Activated CD4-positive, alpha-beta T cell treated with anti-CD3 and anti-CD28 coated beads, Interleukin-2, Interleukin-4, amounts not matched to agents 100 ng/mL and 50 ng/mL, durations not matched to agents 16 hours and 8 hours (primary cell): ENCODE results near the gene ISCU.
A peak's percentile ranks its signal among the peaks of the same experiment; 100 is the strongest.

Experiments
- DNase-seq: peaks from one replicate; pipeline ENCODE4 v3.0.0-alpha.2; 2020; ENCODE audit warnings: low spot score

Gene ISCU

GRCh38 chr12:108562348-108563135, at the start of gene ISCU:
ISCU (plus strand) TSS chr12:108562596; CDS start chr12:108562623, 27 bp downstream.
- peak; percentile 99 for DNase-seq

GRCh38 chr12:108514468-108514972, 47.9 kb upstream of the ISCU start:
- no peak for DNase-seq

DNA sequence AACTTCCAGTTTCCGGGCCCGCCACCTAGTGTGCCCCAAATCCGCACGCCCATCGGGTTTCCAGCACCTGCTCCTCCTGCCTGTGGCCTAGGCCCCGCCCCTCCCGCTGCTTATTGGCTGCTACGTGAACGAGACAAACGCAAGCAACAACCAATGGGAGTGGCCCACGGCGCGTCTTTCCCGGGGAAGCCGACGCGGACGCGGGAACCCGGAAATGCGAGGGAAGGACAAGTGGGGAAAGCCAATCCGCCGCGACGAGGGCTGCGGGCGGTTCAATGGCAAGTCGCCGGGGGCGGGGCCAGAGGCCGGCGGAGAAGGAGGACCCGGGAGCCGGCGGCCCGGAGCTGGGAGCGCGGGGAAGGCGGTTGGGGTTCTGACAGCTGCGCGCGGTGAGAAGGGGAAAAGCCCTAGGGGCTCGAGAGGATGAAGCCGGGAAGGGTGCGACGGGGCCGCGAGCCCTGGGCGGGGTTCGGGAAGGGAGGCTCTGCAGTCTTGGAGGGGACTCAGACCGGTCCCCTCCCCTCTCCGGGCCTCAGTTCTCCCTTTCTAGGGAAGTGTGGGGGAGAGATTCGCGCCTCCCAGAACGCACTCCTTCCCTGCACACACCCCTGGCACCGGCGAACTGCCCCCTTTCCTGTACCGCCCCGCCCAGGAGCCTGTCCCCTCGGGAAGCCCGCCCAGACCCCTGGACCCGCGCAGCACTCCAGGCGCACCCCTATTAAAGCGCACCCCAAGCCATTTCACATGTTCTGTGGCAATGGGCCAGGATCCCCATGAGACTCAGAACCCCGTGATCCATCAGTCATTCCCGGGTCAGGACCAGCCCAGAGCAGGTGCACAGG, 47.2 kb upstream of the ISCU start, which contains the start of gene FICD:
FICD (plus strand) TSS at position 305 of the 842 bp plus-strand sequence. CDS start 1,696 bp downstream, outside the sequence.
- peak; percentile 100 for DNase-seq

DNA sequence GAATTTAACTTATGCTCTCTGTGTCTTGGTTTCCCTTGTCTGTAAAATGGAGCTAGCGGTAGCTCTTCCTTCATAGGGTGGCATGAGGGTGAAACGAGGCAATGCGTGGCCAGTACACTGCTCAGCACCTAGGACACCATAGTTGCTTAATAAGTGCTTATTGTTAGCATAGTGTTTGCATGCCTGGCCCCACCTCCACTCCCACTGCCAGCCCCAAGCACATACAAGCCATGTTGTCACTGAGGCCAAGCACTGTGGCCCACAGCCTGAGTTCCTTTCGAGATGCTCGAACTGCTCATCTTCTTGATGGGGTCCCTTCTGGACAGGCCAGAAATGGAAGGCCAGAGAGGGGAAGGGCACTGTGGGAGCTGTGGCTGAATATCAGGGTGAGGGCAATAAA, 46.5 kb upstream of the ISCU start:
- no peak for DNase-seq

GRCh38 chr12:108516511-108517275, 45.7 kb upstream of the ISCU start:
- no peak for DNase-seq

- no peak for DNase-seq
Observed at GRCh38 chr12:108517288-108518100, 44.9 kb upstream of the ISCU start.

DNA sequence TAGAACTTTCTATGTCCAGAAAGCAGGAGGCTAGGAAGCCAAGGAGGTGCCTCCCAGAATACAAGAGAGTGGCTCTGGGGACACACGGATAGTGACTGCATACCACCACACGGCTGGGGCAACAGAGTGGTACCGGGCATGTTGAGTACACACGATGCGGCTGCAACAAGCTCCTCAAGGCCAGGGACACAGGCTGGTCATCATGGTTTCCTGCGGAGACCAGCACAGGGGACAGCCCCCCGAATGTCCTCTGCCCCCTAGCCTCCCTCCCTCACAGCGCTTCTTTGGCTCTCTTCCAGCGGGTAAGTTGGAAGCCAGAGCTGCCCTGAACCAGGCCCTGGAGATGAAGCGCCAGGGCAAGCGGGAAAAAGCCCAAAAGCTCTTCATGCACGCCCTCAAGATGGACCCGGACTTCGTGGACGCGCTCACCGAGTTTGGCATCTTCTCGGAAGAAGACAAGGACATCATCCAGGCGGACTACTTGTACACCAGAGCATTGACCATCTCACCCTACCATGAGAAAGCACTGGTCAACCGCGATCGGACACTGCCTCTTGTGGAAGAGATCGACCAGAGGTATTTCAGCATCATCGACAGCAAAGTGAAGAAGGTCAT, 44.2 kb upstream of the ISCU start:
- DNase-seq = no peak

DNA sequence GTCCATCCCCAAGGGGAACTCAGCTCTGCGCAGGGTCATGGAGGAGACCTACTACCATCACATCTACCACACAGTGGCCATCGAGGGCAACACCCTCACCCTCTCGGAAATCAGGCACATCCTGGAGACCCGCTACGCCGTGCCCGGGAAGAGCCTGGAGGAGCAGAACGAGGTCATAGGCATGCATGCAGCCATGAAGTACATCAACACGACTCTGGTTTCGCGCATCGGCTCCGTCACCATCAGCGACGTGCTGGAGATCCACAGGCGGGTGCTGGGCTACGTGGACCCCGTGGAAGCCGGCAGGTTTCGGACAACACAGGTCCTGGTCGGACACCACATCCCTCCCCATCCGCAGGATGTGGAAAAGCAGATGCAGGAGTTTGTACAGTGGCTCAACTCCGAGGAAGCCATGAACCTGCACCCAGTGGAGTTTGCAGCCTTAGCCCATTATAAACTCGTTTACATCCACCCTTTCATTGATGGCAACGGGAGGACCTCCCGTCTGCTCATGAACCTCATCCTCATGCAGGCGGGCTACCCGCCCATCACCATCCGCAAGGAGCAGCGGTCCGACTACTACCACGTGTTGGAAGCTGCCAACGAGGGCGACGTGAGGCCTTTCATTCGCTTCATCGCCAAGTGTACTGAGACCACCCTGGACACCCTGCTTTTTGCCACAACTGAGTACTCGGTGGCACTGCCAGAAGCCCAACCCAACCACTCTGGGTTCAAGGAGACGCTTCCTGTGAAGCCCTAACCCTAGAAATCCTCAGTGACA, 43.5 kb upstream of the ISCU start:
- no peak for DNase-seq

DNA sequence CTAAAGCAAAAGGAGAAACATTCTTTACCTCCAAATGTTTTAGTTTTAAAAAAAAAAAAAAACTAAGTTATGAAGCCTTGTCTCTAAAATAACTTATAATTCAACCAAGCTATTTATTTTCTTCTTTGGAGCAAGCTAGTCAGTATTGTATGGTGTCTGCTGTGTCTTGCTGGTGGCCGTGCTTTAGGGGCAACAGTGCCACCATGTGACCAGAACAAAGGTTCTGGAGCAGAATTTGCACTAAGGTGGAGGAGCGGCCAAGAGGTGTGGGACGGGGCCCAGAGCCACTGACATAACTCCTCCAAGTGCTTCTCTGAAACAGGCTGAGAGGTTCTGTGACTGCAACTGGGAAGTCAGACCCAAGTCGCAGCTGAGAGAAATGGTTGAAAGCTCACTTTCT, 42.8 kb upstream of the ISCU start:
- no peak for DNase-seq

DNA sequence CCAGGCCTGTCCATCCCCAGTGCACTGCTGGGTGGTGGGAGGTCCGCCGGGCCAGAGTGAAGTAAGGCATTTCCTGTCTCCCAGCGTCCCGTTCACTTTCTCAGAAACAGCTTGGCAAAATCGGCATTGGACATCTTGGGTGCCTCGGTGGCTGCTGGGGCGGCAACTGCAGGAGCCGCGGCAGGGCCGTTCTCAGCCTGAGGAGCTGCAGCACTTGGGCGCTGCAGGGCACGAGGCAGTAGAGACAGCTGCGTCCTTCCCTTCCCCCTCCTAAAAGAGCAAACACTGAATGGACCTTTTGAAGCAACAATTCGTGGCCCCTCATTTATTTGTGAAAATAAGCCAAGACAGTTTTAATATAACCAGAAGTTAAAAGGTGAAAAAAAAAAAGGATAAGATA, 39.0 kb upstream of the ISCU start:
- no peak for DNase-seq

DNA sequence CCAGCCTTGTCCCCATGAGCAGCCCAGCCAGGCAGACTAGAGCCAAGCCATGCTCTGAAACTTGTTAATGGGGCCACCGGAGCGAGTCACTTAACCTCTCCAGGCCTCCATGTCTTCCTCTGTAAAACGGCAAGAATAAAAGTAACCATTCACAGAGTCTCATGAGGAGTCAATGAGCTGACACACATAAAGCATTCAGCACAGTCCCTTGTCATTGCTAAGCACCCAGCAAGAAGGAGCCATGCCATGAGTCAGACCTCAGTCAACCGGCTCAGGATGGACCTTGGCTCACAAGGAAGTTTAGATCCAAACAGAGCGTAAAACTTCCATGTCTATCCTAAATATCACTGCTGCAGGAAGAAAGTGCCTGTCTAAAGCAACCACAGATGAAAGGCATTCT, 36.7 kb upstream of the ISCU start:
- DNase-seq = no peak

GRCh38 chr12:108526482-108527165, 35.8 kb upstream of the ISCU start:
- no peak for DNase-seq

DNA sequence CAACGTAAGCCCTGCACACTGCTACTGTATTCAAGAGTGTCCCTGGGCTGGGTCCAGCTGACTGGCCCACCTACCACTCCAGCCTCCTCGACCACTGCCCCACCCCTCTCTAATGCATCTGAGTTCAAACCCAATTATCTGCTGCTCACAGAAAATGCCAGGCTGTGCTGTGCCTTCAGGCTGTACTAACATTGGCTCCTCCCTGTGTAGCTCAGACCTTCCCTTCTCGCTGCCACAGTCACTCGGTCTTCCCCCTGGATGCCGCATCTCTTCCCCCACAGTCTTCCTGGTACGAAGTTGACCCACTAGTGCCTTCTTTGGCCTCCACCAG, 35.3 kb upstream of the ISCU start:
- no peak for DNase-seq

DNA sequence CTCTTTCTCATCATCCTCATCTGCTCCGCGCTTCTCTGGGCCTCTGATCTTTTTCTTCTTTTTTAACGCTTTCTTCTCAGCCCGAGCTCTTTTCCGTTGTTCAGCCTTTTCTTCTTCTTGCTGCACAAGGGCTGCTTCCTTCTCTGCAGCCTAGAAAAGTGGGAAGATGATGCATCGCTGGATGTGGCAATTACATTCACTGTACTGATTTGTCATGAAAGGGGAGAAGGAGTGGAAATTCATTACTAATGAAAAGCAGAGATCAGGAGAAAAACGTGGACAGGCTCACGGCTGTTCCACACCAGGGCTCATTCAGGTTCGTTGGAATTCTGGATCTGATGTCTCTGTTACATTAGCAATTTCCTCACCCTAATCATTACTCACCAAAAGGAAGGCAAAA, 32.2 kb upstream of the ISCU start:
- no peak for DNase-seq

DNA sequence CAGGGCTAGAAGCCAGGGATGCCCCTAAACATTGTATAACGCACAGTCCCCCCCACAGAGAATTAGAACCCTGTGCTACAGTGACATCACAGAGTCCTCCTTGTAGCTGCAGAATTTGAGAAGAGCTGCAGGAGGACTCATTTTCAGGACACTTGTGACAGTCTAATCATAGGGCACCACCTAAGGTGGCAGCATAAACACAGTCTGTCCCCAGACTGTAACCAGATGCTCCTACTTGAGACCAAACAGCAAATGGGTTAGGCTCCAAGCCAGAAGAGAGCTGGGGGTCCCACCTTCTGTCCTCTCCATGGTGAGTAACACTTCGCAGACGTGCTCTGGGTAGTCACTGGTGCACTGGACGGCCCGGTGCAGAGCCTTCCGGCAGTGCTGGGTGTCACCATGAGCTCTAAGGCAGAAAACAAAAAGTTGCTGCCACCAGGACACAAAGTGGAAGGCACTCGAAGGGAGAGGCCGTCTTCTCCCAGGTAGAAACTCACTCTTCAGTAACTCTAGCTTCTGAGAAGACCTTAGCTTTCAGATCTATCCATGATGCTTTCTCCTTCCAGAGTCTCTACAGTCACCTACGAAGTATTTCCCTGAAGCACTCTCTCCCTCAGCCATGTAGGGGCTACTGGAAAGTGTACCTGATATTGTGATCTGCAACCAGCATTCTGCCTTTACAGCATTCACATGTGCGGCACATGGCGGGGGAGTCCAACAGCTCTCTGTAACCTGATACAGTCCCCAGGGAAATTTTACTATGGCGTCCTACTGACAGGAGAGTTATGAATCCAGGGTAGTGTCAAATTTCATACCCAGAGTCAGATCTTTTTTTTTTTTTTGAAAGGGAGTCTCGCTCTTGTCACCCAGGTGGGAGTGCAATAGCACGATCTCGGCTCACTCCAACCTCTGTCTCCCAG, 30.2 kb upstream of the ISCU start:
- no peak for DNase-seq

GRCh38 chr12:108538146-108538545, 24.2 kb upstream of the ISCU start:
- DNase-seq = no peak

DNA sequence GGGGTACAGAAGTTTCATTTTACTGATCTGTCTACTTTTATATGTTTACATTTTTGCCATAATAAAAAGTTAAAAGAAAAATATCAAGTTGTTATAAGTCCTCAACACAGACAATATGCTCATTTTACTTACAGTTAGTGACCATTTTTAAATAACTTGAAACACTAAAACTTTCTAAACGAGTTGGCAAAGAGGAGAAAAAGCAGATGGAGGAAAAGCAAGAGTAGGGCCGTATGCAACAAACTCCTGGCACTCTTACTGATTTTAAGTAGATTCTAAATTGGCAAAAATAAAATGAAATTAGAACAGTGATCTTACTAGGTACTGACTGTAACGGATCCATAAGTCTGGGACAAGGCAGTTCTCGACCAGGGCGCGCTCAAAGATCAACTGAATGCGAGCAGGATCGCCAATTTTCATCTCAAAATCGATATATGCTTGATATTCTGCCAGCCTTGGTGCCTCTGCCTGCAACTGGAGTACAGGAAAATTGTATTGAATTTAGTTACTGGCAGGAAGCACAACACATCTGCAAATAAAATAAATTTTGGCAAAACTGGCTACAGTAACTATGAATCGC, 23.7 kb upstream of the ISCU start:
- DNase-seq = no peak

DNA sequence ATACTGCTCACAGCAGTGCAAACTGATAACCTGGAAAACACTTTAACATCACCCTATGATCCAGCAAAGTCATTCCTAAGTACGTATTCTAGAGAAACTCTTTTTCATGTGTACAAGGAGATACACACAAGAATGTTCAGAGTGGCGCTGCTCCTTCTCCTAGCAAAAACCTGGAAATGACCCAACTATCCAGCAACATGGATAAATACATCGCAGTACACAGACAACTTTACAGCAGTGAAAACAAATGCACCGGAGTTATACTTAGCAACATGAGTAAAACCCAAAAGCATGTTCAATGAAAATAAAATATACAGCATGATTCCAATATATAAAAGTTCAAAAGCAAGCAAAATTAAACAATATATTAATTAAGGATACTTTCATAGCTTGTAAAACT, 20.1 kb upstream of the ISCU start:
- no peak for DNase-seq
